ENCODE results near the gene CBX4. TPM values are rescaled to one million over a fixed set of nuclear protein-coding genes. Genes with fewer than 3 reads are reported as not detected.

The CBX4 gene
- total RNA-seq, 2 donors from 2014 or later, result 28.0 to 28.5 TPM

DNA sequence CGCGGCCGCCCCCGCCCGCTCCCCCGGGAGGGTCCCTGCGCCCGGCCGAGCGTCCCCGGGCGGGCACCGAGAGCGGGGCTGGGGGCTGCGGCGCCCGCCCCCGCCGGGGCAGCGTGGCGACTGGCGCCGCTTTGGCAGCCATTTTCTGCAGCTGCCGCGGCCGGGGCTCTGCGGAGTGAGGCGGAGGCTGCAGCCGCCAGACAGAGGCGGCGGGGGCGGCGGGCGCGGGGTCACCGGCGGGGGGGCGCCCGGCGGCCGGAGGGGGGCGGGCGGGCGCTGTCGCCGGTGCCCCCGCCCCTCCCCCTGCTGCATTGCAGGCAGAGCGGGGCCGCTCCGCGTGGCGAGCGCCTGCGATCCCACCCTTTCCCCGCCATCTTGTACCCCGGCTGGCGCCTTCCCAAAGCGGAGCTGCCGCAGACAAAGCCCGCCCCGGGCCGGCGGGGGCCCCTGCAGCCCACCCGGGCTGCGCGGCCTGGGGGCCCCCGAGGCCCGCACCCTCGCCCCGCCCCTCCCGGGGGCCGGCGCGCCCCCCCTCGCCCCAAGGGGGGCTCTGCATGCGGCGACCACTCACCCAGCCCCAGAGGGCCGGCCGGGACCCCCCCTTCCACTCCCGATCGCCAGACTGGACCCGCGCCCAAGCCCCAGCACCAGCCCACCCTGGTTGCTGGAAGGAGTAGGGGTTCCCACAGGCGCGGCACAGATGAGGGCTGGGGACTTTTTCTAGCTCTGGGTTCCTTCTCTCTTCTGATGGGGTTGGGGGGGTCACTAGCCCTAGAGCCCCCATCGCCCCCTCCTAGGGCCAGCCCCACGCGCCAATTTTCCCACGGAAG is 25.7 kb downstream of the CBX4 start:
- intact Hi-C loops (cut with DNase I), result no loop called here
- TF ChIP-seq POLR2AphosphoS5 (IDR thresholded peaks at IDR 0.05), result no peak
- no peak for TF ChIP-seq POLR2A (IDR thresholded peaks at IDR 0.05)
- TF ChIP-seq, protein P1, sequence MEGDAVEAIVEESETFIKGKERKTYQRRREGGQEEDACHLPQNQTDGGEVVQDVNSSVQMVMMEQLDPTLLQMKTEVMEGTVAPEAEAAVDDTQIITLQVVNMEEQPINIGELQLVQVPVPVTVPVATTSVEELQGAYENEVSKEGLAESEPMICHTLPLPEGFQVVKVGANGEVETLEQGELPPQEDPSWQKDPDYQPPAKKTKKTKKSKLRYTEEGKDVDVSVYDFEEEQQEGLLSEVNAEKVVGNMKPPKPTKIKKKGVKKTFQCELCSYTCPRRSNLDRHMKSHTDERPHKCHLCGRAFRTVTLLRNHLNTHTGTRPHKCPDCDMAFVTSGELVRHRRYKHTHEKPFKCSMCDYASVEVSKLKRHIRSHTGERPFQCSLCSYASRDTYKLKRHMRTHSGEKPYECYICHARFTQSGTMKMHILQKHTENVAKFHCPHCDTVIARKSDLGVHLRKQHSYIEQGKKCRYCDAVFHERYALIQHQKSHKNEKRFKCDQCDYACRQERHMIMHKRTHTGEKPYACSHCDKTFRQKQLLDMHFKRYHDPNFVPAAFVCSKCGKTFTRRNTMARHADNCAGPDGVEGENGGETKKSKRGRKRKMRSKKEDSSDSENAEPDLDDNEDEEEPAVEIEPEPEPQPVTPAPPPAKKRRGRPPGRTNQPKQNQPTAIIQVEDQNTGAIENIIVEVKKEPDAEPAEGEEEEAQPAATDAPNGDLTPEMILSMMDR (IDR thresholded peaks at IDR 0.05), result no peak
- Histone ChIP-seq H3K27ac (peak overlapping the region in 1 of 2 donors; percentile 77), H3K36me3 (no peaks in the 10 kb centered on the region), H3K4me3 (peak overlapping the region; percentile 25 to 35), H3K27me3 (replicated peaks; ENCODE audit: insufficient read depth) (peaks cover 3% of the 10 kb centered on the region), H3K4me1 (replicated peaks) (peaks cover 36% of the 10 kb centered on the region), H3K9me3 (no peaks in the 10 kb centered on the region)
- no peak for DNase-seq (ENCODE audit: low spot score)
- WGBS, result 7% methylated on average over 32 of the region's 89 CpGs

DNA sequence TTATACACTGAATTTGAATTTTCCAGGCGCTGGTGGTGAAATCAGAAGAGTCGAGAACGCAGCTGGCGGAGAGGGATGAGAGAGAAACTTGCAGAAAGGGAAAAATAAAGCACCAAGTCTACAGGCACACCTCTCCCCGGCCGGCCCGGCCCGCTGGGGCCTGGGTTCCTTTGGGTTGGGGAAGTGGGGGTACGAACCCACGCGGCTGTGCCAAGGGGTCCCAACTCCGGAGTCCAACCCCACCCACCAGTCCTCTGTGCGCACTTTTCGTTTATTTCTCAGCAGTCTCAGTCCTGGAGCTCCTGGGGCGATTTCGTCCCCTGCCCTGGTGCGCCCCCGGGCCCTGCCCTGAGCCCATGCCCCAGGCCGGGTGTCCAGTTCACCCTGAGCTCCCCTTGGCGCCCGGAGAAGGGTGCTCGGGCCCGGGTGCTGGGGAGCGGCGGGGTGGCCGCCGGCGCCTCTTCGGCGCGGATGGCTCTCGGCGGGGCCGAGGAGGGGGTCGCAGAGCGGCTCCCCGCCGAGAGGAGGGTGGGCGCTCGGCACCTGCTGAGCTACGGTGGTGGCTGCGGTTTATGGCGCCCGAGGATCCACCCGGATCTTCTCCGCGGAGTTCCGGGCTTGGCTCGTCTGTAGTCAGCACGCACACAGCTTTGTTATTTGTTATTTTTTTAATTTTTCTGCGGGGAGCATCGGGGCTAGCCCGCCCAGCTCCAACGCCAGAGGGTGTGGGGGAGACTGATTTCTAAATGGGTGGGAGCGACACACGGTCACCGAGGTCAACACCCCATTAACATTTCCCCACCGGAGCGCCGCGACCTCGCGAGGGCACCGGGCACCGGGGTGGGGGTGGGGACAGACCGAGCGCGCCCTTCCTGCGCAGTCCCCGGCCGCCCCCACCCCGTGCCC is 26.6 kb downstream of the CBX4 start:
- H3K27me3 ChIP-seq (replicated peaks; ENCODE audit: insufficient read depth), result peaks cover 6% of the 10 kb centered on the region
- intact Hi-C loops (cut with DNase I), result no loop called here
- peak overlapping the region; percentile 25 to 35 for H3K4me3 ChIP-seq
- 9% methylated on average over 68 of the region's 72 CpGs for WGBS
- H3K4me1 ChIP-seq (replicated peaks), result peaks cover 36% of the 10 kb centered on the region
- H3K27ac ChIP-seq, result peak overlapping the region in 1 of 2 donors; percentile 77
- TF ChIP-seq POLR2AphosphoS5 (IDR thresholded peaks at IDR 0.05) (no peak), POLR2A (IDR thresholded peaks at IDR 0.05) (no peak)
- TF ChIP-seq, protein P1 (IDR thresholded peaks at IDR 0.05), result no peak
- no peak for DNase-seq (ENCODE audit: low spot score)
- H3K36me3 ChIP-seq, result no peaks in the 10 kb centered on the region
- H3K9me3 ChIP-seq, result no peaks in the 10 kb centered on the region

DNA sequence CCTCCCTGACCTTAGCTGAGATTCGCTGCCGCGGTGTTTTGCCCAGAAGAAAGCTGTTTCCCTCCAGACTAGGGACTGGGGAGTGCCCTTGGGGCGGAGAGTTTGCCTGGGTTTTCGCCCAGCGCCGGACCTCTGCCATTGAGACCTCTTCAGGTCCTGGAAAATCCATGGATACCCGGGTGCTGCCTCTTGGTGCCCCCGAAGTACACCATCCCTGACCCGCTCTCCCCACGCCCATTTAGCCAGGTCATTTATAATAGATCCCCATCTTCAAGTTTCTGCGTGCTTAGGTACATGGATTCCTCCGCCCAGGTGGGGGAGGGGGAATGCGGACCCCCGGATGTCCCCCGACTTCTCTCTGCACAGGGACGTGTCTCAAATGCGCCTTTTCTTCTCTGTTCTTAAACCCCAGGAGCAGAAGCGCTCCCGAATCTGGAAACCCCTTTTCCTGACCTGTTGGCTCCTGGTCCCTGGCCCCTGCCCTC is 27.3 kb downstream of the CBX4 start:
- Histone ChIP-seq H3K27ac (no peak overlapping the region), H3K4me1 (replicated peaks) (peaks cover 36% of the 10 kb centered on the region), H3K9me3 (no peaks in the 10 kb centered on the region), H3K27me3 (replicated peaks; ENCODE audit: insufficient read depth) (peaks cover 11% of the 10 kb centered on the region), H3K4me3 (no peak overlapping the region), H3K36me3 (no peaks in the 10 kb centered on the region)
- TF ChIP-seq POLR2AphosphoS5 (IDR thresholded peaks at IDR 0.05) (no peak), POLR2A (IDR thresholded peaks at IDR 0.05) (no peak)
- TF ChIP-seq, protein P1 (IDR thresholded peaks at IDR 0.05), result no peak
- no peak for DNase-seq (ENCODE audit: low spot score)
- intact Hi-C loops (cut with DNase I), result no loop called here
- 16% methylated on average over 20 of the region's 20 CpGs for WGBS

DNA sequence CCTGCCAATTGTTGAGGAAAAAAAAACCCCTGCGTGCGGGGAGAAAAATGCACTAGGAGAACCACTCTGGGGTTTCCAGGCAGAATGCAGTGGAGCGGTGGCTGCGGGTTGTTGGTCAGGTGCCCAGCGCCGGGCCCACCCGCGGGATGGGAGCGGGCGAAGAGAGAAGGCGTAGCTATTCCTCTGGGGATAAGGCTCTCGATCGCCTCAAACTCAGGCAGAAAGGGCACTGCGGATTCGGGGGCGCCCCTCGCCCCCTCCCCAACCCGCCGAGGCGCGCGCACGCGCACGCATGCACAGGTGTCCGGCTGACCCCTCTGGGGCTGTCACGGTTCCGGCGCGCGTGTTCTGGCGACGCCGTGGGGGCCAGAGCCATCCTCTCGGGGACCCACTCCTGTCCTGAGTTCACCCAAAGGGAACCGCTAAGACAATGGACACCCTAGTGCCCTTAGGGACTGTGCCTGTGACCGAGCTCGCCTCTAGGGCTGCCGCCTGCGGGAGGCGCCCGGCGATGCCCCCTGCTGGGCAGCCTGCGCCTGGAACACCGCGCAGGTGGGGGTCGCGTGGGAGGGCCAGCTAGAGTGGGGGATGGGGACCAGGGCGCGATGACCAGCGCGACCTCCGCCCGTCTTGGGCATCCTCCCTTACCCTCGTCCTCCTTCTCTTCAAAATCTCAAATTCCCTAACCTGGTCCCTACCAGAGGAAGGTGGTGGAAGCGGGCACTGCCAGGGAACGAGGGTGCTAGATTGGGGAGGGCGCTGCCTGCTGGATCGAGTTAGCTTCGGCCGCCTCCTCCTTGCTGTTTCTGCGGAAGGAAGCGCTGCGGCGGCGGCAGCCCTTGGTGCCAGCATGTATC is 28.0 kb downstream of the CBX4 start:
- Histone ChIP-seq H3K4me3 (no peak overlapping the region), H3K27ac (peak overlapping the region in 1 of 2 donors; percentile 4), H3K9me3 (no peaks in the 10 kb centered on the region), H3K36me3 (no peaks in the 10 kb centered on the region), H3K27me3 (replicated peaks; ENCODE audit: insufficient read depth) (peaks cover 17% of the 10 kb centered on the region), H3K4me1 (replicated peaks) (peaks cover 36% of the 10 kb centered on the region)
- no peak for DNase-seq (ENCODE audit: low spot score)
- TF ChIP-seq POLR2A (IDR thresholded peaks at IDR 0.05), result no peak
- TF ChIP-seq POLR2AphosphoS5 (IDR thresholded peaks at IDR 0.05), result peak; percentile 29
- TF ChIP-seq, protein P1 (IDR thresholded peaks at IDR 0.05), result peak; percentile 13 to 54 (median 42)
- 2% methylated on average over 44 of the region's 66 CpGs for WGBS
- intact Hi-C loops (cut with DNase I), result no loop called here
